Mesothelial cell of epicardium (in vitro differentiated cells): ENCODE results near the gene ARAP3. TPM values are rescaled to one million over a fixed set of nuclear protein-coding genes. Genes with fewer than 3 reads are reported as not detected.

ENCODE experiments used
- DNase-seq, 2 experiments: peaks; one replicate each; pipeline ENCODE4 v3.0.0; 2021; ENCODE audit warnings: low spot score in 2 of 2; ENCODE audit not compliant: unreplicated experiment in 2 of 2
- H3K27ac Mint-ChIP-seq: 2 replicates; pipeline ENCODE4 v1.8.0; 2021; ENCODE audit warnings: mixed read lengths
- H3K27me3 Mint-ChIP-seq: 2 replicates; pipeline ENCODE4 v1.8.0; 2021; ENCODE audit warnings: low read depth, mixed read lengths
- H3K36me3 Mint-ChIP-seq: 2 replicates; pipeline ENCODE4 v1.8.0; 2021; ENCODE audit warnings: mixed read lengths
- H3K4me1 Mint-ChIP-seq: 2 replicates; pipeline ENCODE4 v1.8.0; 2021; ENCODE audit warnings: mixed read lengths
- H3K4me3 Mint-ChIP-seq: 2 replicates; pipeline ENCODE4 v1.8.0; 2021; ENCODE audit warnings: mild to moderate bottlenecking, moderate library complexity, mixed read lengths
- H3K9me3 Mint-ChIP-seq: 2 replicates; pipeline ENCODE4 v1.8.0; 2021; ENCODE audit warnings: mixed read lengths
- CTCF ChIP-seq: fragments of 200-600 bp; sonication (generic); IDR thresholded peaks from one replicate; pipeline ENCODE4 v1.5.0; 2021; ENCODE audit warnings: antibody characterized with exemption; ENCODE audit not compliant: unreplicated experiment
- total RNA-seq: library from RNA; stranded (reverse); gene quantifications from 3 replicates; pipeline ENCODE4 v1.2.1, GENCODE V29; 2021

ARAP3 gene
- total RNA-seq, 1 donor from 2014 or later = 50.9 TPM

- Mint-ChIP-seq H3K27ac (no peak overlapping the region), H3K4me1 (peaks cover 18% of the 10 kb centered on the region), H3K4me3 (no peak overlapping the region), H3K27me3 (peaks cover 67% of the 10 kb centered on the region), H3K9me3 (no peaks in the 10 kb centered on the region), H3K36me3 (no peaks in the 10 kb centered on the region)
- no peak for DNase-seq
- no peak for TF ChIP-seq CTCF
Measured at GRCh38 chr5:141697586-141697985, 15.6 kb upstream of the ARAP3 start.

- H3K9me3 Mint-ChIP-seq = no peaks in the 10 kb centered on the region
- TF ChIP-seq CTCF = no peak
- H3K27ac Mint-ChIP-seq = no peak overlapping the region
- H3K27me3 Mint-ChIP-seq = peaks cover 69% of the 10 kb centered on the region
- DNase-seq = no peak
- H3K36me3 Mint-ChIP-seq = no peaks in the 10 kb centered on the region
- H3K4me1 Mint-ChIP-seq = peaks cover 12% of the 10 kb centered on the region
- H3K4me3 Mint-ChIP-seq = no peak overlapping the region
Measured at GRCh38 chr5:141696431-141696830, 14.4 kb upstream of the ARAP3 start.

- no peak overlapping the region for H3K4me3 Mint-ChIP-seq
- H3K36me3 Mint-ChIP-seq = no peaks in the 10 kb centered on the region
- H3K4me1 Mint-ChIP-seq = peaks cover 9% of the 10 kb centered on the region
- H3K27me3 Mint-ChIP-seq = peaks cover 69% of the 10 kb centered on the region
- TF ChIP-seq CTCF = no peak
- H3K27ac Mint-ChIP-seq = no peak overlapping the region
- DNase-seq = no peak
- no peaks in the 10 kb centered on the region for H3K9me3 Mint-ChIP-seq
Measured at GRCh38 chr5:141695627-141696215, 13.7 kb upstream of the ARAP3 start.

- H3K27me3 Mint-ChIP-seq = peaks cover 69% of the 10 kb centered on the region
- no peak for TF ChIP-seq CTCF
Measured at GRCh38 chr5:141694479-141694878, 12.4 kb upstream of the ARAP3 start.

GRCh38 chr5:141692919-141693725 lies 11.1 kb upstream of the ARAP3 start:
- no peaks in the 10 kb centered on the region for H3K36me3 Mint-ChIP-seq
- TF ChIP-seq CTCF = no peak
- no peak overlapping the region for H3K27ac Mint-ChIP-seq
- no peak for DNase-seq
- peaks cover 9% of the 10 kb centered on the region for H3K4me1 Mint-ChIP-seq
- no peaks in the 10 kb centered on the region for H3K9me3 Mint-ChIP-seq
- peak overlapping the region; percentile 67 for H3K4me3 Mint-ChIP-seq
- peaks cover 57% of the 10 kb centered on the region for H3K27me3 Mint-ChIP-seq

More at GRCh38 chr5:141694479-141694878, 12.4 kb upstream of the ARAP3 start:
- Mint-ChIP-seq H3K4me1 (peaks cover 9% of the 10 kb centered on the region), H3K4me3 (no peak overlapping the region), H3K9me3 (no peaks in the 10 kb centered on the region), H3K27ac (no peak overlapping the region), H3K36me3 (no peaks in the 10 kb centered on the region)
- no peak for DNase-seq
